HG03060 (cell line): Measurements from ENCODE around the gene PTPRZ1.

Experiments used
- ATAC-seq: cut with Tn5 transposase; IDR thresholded peaks from one replicate; pipeline ENCODE4 v1.9.1; 2021; ENCODE audit warnings: low read depth, moderate number of reproducible peaks; ENCODE audit not compliant: unreplicated experiment

PTPRZ1 gene

GRCh38 chr7:122038904-122039303, 165.9 kb downstream of the PTPRZ1 start:
- no peak for ATAC-seq

GRCh38 chr7:122040147-122040546, 167.2 kb downstream of the PTPRZ1 start:
- ATAC-seq: no peak

DNA sequence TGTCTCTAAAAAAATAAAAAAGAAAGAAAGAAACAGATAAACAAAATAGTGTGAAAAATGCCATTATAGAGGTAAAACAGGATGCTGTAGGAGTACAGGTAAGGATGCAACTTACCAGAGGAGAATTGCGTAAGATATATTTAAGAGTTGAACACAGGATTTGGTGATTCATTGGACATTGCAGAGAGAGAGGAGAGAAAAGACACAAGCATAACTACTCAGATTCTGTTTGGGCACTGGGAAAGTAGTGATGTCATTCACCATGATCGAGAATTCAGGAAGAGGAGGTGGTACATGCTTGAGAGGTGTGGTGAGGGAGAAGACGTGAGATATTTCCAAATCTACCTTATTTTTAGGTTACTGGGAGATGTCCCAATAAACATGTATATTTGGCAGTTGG, 173.4 kb downstream of the PTPRZ1 start:
- ATAC-seq: no peak

- ATAC-seq: no peak
Observed at GRCh38 chr7:122054393-122054792, 181.4 kb downstream of the PTPRZ1 start.

DNA sequence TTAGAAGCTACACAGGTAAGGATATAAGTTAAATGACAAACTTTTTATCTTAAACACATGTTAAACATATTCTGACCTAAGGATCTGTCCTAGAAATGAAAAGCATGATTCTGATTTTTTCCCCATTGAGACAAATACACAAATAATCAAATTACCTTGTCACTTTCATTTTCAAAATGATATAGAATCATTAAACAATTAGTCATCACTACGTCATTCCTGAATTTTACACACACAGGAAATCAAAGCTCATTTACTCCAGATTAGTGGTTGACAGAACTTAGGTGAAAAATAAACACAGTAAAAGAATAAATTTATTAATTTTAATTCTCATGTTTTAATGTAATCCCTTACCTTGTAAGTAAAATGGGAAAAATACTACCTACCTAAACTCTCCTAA, 182.1 kb downstream of the PTPRZ1 start:
- ATAC-seq: no peak

- ATAC-seq: no peak
Observed at GRCh38 chr7:122056977-122057376, 184.0 kb downstream of the PTPRZ1 start.

- ATAC-seq: no peak
Observed at GRCh38 chr7:122059542-122059941, 186.6 kb downstream of the PTPRZ1 start.

DNA sequence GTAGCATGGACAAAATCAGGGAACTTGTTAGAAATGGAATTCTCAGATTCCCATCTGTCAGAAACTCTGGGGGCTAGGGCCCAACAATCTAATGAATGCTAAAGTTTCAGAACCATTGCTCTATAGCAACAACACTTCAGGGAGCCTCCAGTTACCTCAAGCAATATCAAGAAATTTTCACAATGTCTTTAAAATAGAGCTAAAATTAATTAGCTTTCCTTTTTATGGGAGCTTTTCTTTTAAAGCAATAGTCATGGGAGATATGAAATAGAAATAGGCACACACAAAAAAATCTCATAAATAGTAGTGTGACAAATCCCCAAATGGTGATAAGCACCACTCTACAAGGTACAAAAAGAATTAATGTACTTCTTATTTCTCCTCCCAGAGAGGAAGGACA, 190.2 kb downstream of the PTPRZ1 start:
- ATAC-seq: no peak

DNA sequence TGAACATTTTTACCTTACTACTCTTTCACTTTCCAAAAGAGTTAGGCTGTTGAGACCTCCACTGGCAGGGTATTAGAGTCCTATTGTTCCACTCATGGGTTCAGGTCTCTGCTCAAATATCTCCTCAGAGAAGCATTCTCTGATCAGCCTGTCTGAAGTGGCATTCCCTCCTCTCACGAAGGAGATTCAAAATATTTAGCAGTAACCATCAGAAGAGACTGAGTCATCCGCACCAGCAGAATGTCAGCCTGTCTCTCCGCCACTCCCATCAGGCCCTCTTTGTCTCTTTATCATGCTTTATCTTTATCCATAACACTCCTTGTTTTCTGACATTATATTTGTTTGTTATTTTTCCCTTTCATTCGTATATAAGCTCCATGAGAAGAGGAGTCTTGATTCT, 192.0 kb downstream of the PTPRZ1 start:
- no peak for ATAC-seq

GRCh38 chr7:122067077-122067476, 194.1 kb downstream of the PTPRZ1 start:
- ATAC-seq: no peak

- no peak for ATAC-seq
Observed at GRCh38 chr7:122068046-122068445, 195.1 kb downstream of the PTPRZ1 start.

DNA sequence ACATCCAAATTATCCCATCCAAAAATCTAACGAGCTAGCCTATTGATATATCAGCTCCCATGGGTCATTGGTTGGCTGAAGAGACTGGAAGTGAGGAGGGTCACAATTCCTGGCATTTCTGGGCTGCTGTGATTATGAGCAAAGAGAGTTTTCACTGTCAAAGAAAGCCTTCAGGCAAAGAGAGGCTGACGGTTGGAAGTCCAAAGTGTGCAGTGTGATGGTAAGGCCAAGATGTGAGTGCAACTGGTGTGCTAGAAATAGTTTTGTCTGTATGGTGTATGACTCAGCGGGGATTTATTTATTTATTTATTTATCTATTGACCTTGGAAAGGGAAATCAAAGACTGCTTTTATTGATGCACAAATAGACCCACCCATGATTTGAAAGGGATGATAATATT, 196.0 kb downstream of the PTPRZ1 start:
- ATAC-seq: no peak

DNA sequence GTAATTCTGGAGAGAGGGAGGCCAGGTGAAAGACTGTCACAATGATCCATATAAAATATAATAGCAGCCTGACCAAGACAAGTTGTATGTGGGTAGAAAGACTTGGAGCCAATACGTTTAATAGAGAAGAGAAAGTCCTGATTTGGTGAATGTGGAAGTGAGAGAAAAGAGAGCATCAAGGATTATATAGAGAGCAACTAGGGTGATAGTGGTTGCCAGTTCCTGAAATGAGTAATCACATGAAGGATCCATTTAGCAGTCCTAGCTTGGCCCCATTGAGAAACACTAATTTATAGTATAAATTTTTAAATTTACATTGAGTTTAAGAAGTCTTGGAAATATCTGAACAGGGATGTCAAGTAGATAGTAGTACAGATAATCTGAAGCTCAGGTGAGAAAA, 197.1 kb downstream of the PTPRZ1 start:
- ATAC-seq: no peak

- no peak for ATAC-seq
Observed at GRCh38 chr7:122070834-122071233, 197.9 kb downstream of the PTPRZ1 start.

- no peak for ATAC-seq
Observed at GRCh38 chr7:122072272-122072671, 199.3 kb downstream of the PTPRZ1 start.

- ATAC-seq: no peak
Observed at GRCh38 chr7:122072924-122073599, 200.1 kb downstream of the PTPRZ1 start.

- no peak for ATAC-seq
Observed at GRCh38 chr7:122073635-122074034, 200.7 kb downstream of the PTPRZ1 start.

GRCh38 chr7:122082160-122082559, 209.2 kb downstream of the PTPRZ1 start:
- no peak for ATAC-seq

- ATAC-seq: no peak
Observed at GRCh38 chr7:122082670-122083069, 209.7 kb downstream of the PTPRZ1 start.

DNA sequence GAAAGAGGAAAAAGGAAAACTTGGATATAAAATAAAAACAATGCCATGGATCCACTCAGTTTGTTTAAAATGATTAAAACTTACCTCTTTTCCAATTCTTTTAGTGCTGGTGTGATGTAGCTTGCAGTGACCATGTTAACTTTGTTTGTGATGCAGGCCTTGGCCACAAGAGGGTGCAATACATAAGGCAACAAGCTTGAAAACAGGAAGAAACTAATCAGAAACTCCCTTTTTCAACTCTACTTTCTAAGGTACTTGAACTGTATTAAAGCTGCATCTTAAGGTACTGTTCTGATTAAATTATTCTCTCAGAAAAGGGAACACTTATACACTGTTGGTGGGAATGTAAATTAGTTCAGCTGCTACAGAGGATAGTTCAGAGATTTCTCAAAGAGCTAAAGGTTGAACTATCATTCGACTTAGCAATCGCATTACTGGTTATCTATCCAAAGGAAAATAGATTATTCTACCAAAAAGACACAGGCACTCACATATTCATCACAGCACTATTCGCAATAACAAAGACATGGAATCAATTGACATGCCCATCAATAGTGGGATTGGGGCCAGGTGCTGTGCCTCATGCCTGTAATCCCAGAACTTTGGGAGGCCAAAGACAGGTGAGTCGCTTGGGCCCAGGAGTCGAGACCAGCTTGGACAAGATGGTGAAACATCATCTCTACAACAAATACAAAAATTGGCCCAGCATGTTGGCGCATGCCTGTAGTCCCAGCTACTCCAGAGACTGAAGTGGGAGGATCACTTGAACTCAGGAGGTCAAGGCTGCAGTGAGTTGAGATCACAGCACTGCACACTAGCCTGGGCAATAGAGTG, 220.2 kb downstream of the PTPRZ1 start:
- ATAC-seq: peak; percentile 98

DNA sequence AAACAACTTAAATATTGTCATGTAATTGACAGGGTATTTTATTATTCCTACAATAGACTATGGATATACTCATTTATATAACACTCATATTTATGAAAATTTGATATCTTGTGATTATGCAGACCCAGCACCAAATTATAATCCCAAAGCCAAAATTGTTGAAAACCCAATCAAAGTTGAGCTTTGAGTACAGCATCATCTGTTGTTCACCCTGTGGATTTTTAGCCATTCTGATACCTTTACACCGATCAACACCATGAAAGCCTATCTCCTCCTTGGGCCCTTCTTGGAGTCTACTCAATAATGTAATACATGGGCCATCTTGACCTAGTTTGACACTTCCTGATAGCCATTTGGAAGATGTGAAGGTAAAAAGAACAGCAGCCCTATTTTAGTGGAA, 221.6 kb downstream of the PTPRZ1 start:
- no peak for ATAC-seq

- ATAC-seq: no peak
Observed at GRCh38 chr7:122095642-122096041, 222.7 kb downstream of the PTPRZ1 start.
